Hepatocyte (in vitro differentiated cells): Measurements from ENCODE around the gene GALT.

Experiments
- CTCF ChIP-seq: fragments of 200-600 bp; sonication (generic); IDR thresholded peaks from 2 replicates; pipeline ENCODE4 v1.5.1; 2016; ENCODE audit warnings: antibody characterized with exemption, mild to moderate bottlenecking; ENCODE audit not compliant: poor library complexity
- EZH2 ChIP-seq: fragments of 200-600 bp; sonication (generic); IDR thresholded peaks from 2 replicates; pipeline ENCODE4 v1.6.1; 2016; ENCODE audit warnings: antibody characterized with exemption, mild to moderate bottlenecking, borderline replicate concordance
- EZH2phosphoT487 ChIP-seq: fragments of 200-600 bp; sonication (generic); IDR thresholded peaks from one replicate; pipeline ENCODE4 v1.6.1; 2018; ENCODE audit warnings: antibody characterized with exemption, mild to moderate bottlenecking, low read depth, moderate library complexity; ENCODE audit not compliant: unreplicated experiment, severe bottlenecking

- TF ChIP-seq CTCF = no peak
- no peak for TF ChIP-seq EZH2
- TF ChIP-seq EZH2phosphoT487 = no peak
Observed at GRCh38 chr9:34684145-34684544, 37.7 kb downstream of the GALT start.
